Naive B cell (primary cell): ENCODE results near the gene MFSD1. TPM values are rescaled to one million over a fixed set of nuclear protein-coding genes. Genes with fewer than 3 reads are reported as not detected.

ENCODE experiments used
- ATAC-seq, 2 donors: fragments of 150-1000 bp; cut with Tn5 transposase; 2 replicates each; pipeline ENCODE4 v1.10.0; 2021; ENCODE audit warnings: low read depth in 2 of 2, mild to moderate bottlenecking in 2 of 2, moderate library complexity in 2 of 2
- DNase-seq: peaks from one replicate; pipeline ENCODE4 v3.0.0; 2022
- H3K27ac Mint-ChIP-seq, 6 donors: one replicate each; pipeline ENCODE4 v1.8.0; 2020 to 2022; ENCODE audit warnings: mild to moderate bottlenecking in 6 of 6, mixed read lengths in 6 of 6, moderate library complexity in 5 of 6, inconsistent platforms in 2 of 6
- H3K27me3 Mint-ChIP-seq, 3 donors: one replicate each; pipeline ENCODE4 v1.8.0; 2021 to 2022; ENCODE audit warnings: mixed read lengths in 3 of 3, mild to moderate bottlenecking in 1 of 3
- H3K36me3 Mint-ChIP-seq, 2 donors: one replicate each; pipeline ENCODE4 v1.8.0; 2020 to 2022; ENCODE audit warnings: mixed read lengths in 2 of 2, inconsistent platforms in 1 of 2, mild to moderate bottlenecking in 1 of 2
- H3K4me1 Mint-ChIP-seq, 3 donors: one replicate each; pipeline ENCODE4 v1.8.0; 2020 to 2022; ENCODE audit warnings: mixed read lengths in 3 of 3, inconsistent platforms in 1 of 3, mild to moderate bottlenecking in 1 of 3, moderate library complexity in 1 of 3
- H3K4me3 Mint-ChIP-seq, 8 donors: one replicate each; pipeline ENCODE4 v1.8.0; 2020 to 2022; ENCODE audit warnings: mild to moderate bottlenecking in 8 of 8, mixed read lengths in 8 of 8, moderate library complexity in 8 of 8, inconsistent platforms in 2 of 8
- H3K9me3 Mint-ChIP-seq, 7 donors: one replicate each; pipeline ENCODE4 v1.8.0; 2020 to 2022; ENCODE audit warnings: mixed read lengths in 7 of 7, mild to moderate bottlenecking in 5 of 7, inconsistent platforms in 2 of 7, moderate library complexity in 1 of 7
- polyA plus RNA-seq, 6 donors: library from polyadenylated mRNA; unstranded; fragments of 300-500 nt; fragmentation: Illumina TruSeq; gene quantifications; one replicate each; pipeline ENCODE4 v1.2.3, GENCODE V29; 2021; ENCODE audit warnings: low read depth in 6 of 6

Gene MFSD1
- polyA plus RNA-seq, 6 donors from 2014 or later: 69.1 to 107 (median 91.0) TPM

- Mint-ChIP-seq H3K9me3 (no peaks in the 10 kb centered on the region), H3K27ac (peak overlapping the region in 1 of 6 donors; percentile 28)
- no peak for DNase-seq
Measured at GRCh38 chr3:158809642-158810041, 7.8 kb downstream of the MFSD1 start.

DNA sequence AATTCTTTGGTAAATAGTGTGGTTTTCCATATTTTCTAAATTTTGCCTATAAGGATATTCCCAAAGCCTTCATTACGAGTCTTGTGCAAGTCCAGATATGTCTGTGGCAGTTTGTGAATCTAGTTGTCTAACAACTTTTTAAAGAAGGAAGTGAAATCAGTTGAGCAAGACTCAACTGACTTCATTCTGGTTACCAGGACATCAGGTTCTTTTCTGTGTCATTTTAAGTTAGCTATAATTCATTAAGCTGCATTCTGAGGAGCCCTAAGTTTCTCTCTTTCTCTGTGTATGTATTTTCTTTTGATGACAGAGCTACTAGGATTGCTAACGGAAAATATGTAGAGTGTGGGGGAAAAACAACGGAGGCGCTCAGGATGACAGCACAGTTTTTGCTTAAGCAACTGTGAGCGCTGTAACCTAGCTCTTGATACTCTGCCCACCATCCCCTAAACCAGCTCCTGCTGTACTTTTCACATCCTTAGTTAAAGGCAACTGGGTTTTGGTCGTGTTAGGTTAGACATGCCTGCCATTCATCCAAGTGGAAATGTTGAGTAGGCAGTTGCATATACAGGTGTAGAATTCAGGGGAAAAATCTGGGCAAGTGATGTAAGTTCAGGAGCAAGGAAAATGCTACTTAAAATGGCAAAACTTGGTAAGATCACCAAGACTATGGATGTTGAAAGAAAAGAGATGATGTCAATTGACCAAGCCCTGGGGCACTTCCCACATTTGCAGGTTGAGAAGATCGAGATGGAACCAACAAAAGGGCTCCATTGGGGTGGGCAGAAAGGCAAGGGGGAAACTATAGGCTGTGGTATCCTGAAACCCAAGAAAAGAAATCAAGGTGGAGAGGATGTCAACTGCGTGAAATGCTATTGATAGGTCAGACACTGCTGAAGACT is 9.2 kb downstream of the MFSD1 start:
- H3K9me3 Mint-ChIP-seq: no peaks in the 10 kb centered on the region
- H3K4me1 Mint-ChIP-seq: peaks cover 0 to 6% (median 6%) of the 10 kb centered on the region in 3 donors
- H3K36me3 Mint-ChIP-seq: peaks cover 37 to 43% of the 10 kb centered on the region in 2 donors
- H3K4me3 Mint-ChIP-seq: no peak overlapping the region
- H3K27ac Mint-ChIP-seq: peak overlapping the region in 1 of 6 donors; percentile 6
- no peak for ATAC-seq
- DNase-seq: no peak
- no peaks in the 10 kb centered on the region for H3K27me3 Mint-ChIP-seq

More at GRCh38 chr3:158809642-158810041, 7.8 kb downstream of the MFSD1 start:
- Mint-ChIP-seq H3K4me3 (peak overlapping the region in 1 of 8 donors; percentile 15), H3K36me3 (peaks cover 43 to 44% of the 10 kb centered on the region in 2 donors), H3K27me3 (no peaks in the 10 kb centered on the region), H3K4me1 (peaks cover 8 to 13% (median 11%) of the 10 kb centered on the region in 3 donors)
- no peak for ATAC-seq

DNA sequence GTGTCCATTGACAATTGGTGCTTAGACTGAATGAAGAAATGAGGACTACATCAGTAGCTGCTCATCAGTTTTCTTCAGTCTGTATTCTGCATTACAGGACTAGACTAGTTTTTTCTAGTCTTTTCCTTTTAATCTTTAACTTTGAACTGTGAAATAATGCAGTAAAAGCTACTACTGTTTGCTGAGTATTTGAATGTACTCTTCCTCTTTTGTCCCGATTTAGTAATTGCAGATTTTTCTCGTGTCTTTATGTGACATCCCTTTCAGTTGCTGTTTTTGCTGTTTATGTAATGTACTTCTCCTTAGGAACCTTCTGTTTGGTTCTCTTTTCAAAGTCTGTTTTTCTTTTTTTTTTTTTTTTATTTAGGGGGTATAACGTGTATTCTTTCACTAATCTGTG is 17.4 kb downstream of the MFSD1 start:
- Mint-ChIP-seq H3K36me3 (peaks cover 25 to 43% of the 10 kb centered on the region in 2 donors), H3K4me3 (no peak overlapping the region), H3K9me3 (no peaks in the 10 kb centered on the region), H3K27ac (peak overlapping the region in 3 of 6 donors; percentile 11 to 40 (median 39)), H3K27me3 (no peaks in the 10 kb centered on the region), H3K4me1 (peaks cover 0 to 8% (median 0%) of the 10 kb centered on the region in 3 donors)
- no peak for ATAC-seq
- DNase-seq: no peak

DNA sequence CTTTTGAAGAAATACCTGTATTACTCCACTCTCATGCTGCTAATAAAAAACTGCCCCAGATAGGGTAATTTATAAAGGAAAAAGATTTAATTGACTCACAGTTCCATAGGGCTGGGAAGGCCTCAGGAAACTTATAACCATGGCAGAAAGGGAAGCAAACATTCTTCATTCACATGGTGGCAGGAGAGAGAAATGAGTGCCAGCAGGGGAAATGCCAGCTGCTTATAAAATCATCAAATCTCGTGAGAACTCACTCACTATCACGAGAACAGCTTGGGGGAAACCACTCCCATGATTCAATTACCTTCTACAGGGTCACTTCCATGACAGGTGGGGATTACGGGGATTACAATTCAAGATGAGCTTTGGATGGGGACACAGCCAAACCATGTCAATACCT is 18.7 kb downstream of the MFSD1 start:
- no peak overlapping the region for H3K4me3 Mint-ChIP-seq
- ATAC-seq: no peak
- H3K4me1 Mint-ChIP-seq: peaks cover 0 to 8% (median 0%) of the 10 kb centered on the region in 3 donors
- H3K9me3 Mint-ChIP-seq: no peaks in the 10 kb centered on the region
- no peak for DNase-seq
- peaks cover 25 to 43% of the 10 kb centered on the region in 2 donors for H3K36me3 Mint-ChIP-seq
- H3K27ac Mint-ChIP-seq: peak overlapping the region in 2 of 6 donors; percentile 62 to 83
- H3K27me3 Mint-ChIP-seq: no peaks in the 10 kb centered on the region

GRCh38 chr3:158821847-158822246 is 20.0 kb downstream of the MFSD1 start:
- no peak for ATAC-seq
- Mint-ChIP-seq H3K27ac (peak overlapping the region in 1 of 6 donors; percentile 59), H3K4me1 (peaks cover 0 to 8% (median 0%) of the 10 kb centered on the region in 3 donors), H3K27me3 (no peaks in the 10 kb centered on the region), H3K9me3 (no peaks in the 10 kb centered on the region), H3K36me3 (peaks cover 25 to 43% of the 10 kb centered on the region in 2 donors), H3K4me3 (no peak overlapping the region)
- no peak for DNase-seq

DNA sequence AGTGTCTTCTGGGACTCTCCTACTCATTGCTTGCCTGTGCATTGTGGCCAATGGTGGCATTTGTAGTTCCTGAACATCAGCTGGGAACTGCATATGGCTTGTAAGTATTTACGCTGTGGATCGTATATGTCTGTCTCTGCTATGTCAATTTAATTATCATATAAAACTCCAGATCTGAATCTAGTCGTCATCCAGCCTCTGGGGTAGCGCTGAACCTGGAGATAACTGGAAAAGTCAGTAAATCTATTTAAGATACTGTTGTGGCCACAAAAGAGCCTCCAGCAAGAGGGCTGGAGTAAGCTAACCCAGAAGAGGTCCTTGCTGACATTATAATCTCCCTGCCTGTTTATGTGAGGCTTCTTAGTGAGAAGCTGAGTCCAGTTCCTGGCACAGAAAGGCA is 21.6 kb downstream of the MFSD1 start:
- peaks cover 27 to 40% of the 10 kb centered on the region in 2 donors for H3K36me3 Mint-ChIP-seq
- DNase-seq (no peak), ATAC-seq (no peak)
- H3K27ac Mint-ChIP-seq: no peak overlapping the region
- no peaks in the 10 kb centered on the region for H3K27me3 Mint-ChIP-seq
- H3K4me1 Mint-ChIP-seq: peaks cover 0 to 4% (median 0%) of the 10 kb centered on the region in 3 donors
- no peaks in the 10 kb centered on the region for H3K9me3 Mint-ChIP-seq
- no peak overlapping the region for H3K4me3 Mint-ChIP-seq

DNA sequence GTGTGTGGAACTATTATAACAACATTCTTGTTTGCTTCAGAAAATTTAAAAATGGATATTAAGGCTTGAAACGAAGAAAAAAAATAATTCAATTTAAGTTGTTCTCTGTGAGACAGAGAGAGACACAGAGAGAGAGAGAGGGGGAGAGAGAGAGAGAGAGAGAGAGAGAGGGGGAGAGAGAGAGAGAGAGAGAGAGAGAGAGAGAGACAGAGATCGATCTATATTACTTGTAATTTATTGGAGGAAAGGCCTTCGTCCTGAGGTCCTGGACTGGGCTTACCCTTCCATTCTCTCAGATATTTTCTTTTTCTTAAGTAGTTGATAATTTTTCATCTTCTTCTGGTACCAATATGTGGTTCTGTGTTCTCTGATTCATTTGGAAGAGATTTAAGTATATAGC is 25.9 kb downstream of the MFSD1 start:
- Mint-ChIP-seq H3K4me3 (no peak overlapping the region), H3K9me3 (no peaks in the 10 kb centered on the region), H3K4me1 (no peaks in the 10 kb centered on the region), H3K27ac (no peak overlapping the region), H3K36me3 (peaks cover 33 to 38% of the 10 kb centered on the region in 2 donors), H3K27me3 (no peaks in the 10 kb centered on the region)
- ATAC-seq (no peak), DNase-seq (no peak)

- peak overlapping the region in 4 of 6 donors; percentile 50 to 73 (median 61) for H3K27ac Mint-ChIP-seq
- no peaks in the 10 kb centered on the region for H3K9me3 Mint-ChIP-seq
- no peak for ATAC-seq
- peaks cover 0 to 7% (median 0%) of the 10 kb centered on the region in 3 donors for H3K4me1 Mint-ChIP-seq
- no peaks in the 10 kb centered on the region for H3K27me3 Mint-ChIP-seq
- H3K36me3 Mint-ChIP-seq: peaks cover 19 to 41% of the 10 kb centered on the region in 2 donors
- no peak overlapping the region for H3K4me3 Mint-ChIP-seq
- DNase-seq: no peak
Measured at GRCh38 chr3:158830391-158830790, 28.5 kb downstream of the MFSD1 start.

DNA sequence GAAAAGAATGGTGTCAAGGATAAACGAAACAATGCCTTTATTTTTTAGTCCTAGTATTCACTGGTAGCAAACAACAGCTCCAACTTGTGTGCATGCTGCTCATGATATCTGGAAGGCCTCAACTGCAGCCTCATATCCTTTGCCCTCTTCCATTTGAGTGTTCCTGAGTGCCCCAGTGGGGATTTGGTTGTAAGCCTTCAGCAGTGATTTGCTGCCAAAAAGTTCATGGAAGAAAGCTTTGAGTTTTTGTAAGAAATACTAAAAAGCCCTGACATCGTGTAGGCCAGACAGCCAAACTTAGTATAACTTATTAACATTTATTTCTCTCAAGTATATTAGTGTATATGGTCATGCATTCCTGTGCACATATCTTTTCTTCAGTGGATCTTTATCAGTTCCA is 30.0 kb downstream of the MFSD1 start:
- no peak overlapping the region for H3K4me3 Mint-ChIP-seq
- H3K4me1 Mint-ChIP-seq: peaks cover 0 to 7% (median 0%) of the 10 kb centered on the region in 3 donors
- no peaks in the 10 kb centered on the region for H3K27me3 Mint-ChIP-seq
- no peak for ATAC-seq
- H3K9me3 Mint-ChIP-seq: no peaks in the 10 kb centered on the region
- peaks cover 19 to 41% of the 10 kb centered on the region in 2 donors for H3K36me3 Mint-ChIP-seq
- peak overlapping the region in 1 of 6 donors; percentile 49 for H3K27ac Mint-ChIP-seq
- DNase-seq: no peak

- Mint-ChIP-seq H3K36me3 (peaks cover 8 to 22% of the 10 kb centered on the region in 2 donors), H3K9me3 (no peaks in the 10 kb centered on the region), H3K27ac (peak overlapping the region in 1 of 6 donors; percentile 38), H3K27me3 (no peaks in the 10 kb centered on the region), H3K4me3 (no peak overlapping the region), H3K4me1 (peaks cover 0 to 10% (median 0%) of the 10 kb centered on the region in 3 donors)
- no peak for DNase-seq
- no peak for ATAC-seq
Measured at GRCh38 chr3:158835631-158836030, 33.8 kb downstream of the MFSD1 start.

DNA sequence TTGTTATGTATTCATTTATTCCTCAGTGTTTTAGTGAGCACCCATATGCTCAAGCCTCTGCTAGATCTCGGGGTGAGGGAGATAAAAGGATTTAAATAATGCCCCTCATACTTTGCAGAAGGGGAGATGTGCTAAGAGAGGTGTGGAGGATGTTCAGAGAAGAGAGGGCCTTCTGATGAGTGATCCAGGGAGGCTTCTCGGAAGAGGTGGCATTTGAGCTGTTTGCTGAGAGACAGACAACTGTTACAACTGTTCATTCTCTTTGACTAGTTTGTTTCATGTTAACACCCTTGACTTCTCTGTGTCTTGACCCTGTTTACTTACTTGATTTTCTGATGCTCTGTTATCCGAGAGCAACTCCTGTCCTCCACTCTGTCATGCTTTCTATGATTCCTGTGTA is 34.5 kb downstream of the MFSD1 start:
- no peaks in the 10 kb centered on the region for H3K9me3 Mint-ChIP-seq
- peaks cover 0 to 10% (median 0%) of the 10 kb centered on the region in 3 donors for H3K4me1 Mint-ChIP-seq
- ATAC-seq: no peak
- H3K4me3 Mint-ChIP-seq: no peak overlapping the region
- H3K27me3 Mint-ChIP-seq: no peaks in the 10 kb centered on the region
- peaks cover 4 to 16% of the 10 kb centered on the region in 2 donors for H3K36me3 Mint-ChIP-seq
- peak overlapping the region in 2 of 6 donors; percentile 49 to 51 for H3K27ac Mint-ChIP-seq
- no peak for DNase-seq

DNA sequence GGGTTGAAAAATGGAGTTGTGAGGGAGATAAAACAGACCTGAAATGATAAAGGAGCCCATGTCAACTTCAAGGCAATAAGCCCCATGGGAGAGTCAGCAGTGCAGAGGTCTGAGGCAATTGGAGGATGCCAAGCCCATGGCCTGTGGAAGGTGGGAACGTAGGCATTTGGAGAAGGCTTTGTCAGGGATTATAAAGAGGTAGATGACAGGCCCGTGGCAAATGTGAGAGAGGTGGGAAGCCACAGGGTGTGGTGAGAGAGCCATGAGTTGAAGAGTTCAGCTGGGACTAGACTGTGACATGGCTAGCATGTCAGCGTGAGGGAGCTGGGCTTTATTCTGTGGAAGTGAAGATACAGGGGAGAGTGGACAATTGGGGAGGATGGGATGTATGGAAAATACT is 35.4 kb downstream of the MFSD1 start:
- Mint-ChIP-seq H3K9me3 (no peaks in the 10 kb centered on the region), H3K27ac (peak overlapping the region in 2 of 6 donors; percentile 15 to 21)

DNA sequence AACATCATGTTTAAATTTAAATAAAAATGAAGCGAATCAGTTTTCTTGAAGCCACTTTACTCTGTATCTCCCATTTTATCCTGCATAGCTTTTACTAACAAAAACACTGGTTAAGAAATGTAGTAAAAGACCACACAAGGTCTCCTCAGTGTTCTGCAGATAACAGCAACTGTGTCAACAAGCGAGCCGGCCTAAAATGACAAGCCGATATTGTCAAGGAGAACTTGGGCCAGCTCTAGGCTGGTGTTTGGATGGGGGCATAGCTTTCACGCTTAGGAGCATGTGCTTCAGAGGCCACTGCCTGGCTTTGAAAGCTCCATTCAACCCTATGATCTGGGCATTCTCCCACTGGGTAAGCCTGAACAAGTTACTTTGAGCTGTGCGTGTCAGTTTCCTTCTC is 38.1 kb downstream of the MFSD1 start:
- Mint-ChIP-seq H3K27ac (no peak overlapping the region), H3K4me3 (no peak overlapping the region), H3K27me3 (no peaks in the 10 kb centered on the region), H3K4me1 (peaks cover 0 to 3% (median 0%) of the 10 kb centered on the region in 3 donors), H3K36me3 (no peaks in the 10 kb centered on the region), H3K9me3 (no peaks in the 10 kb centered on the region)
- no peak for ATAC-seq
- DNase-seq: no peak

More for the DNA sequence above, 35.4 kb downstream of the MFSD1 start:
- no peak for ATAC-seq
- Mint-ChIP-seq H3K4me1 (peaks cover 0 to 10% (median 0%) of the 10 kb centered on the region in 3 donors), H3K27me3 (no peaks in the 10 kb centered on the region), H3K36me3 (peaks cover 0 to 7% of the 10 kb centered on the region in 2 donors), H3K4me3 (no peak overlapping the region)
- DNase-seq: no peak

DNA sequence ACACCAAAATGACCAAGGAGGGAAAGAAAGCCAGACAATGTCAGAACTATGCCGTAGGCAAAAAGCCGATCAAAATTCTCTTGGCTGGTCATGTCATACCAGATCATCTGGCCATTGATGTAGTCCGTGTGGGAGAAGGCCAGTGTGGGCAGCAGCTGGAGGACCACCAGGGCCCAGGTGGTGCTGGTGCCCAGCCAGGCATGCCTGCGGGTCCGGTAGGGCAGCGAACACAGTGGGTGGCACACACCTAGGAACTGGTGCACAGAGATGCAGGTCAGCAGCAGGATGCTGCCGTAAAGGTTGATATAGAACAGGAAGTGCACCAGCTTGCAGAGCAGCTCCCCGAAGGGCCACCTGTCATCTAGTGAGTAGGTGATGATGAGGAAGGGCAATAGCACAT is 39.5 kb downstream of the MFSD1 start:
- Mint-ChIP-seq H3K4me3 (no peak overlapping the region), H3K36me3 (no peaks in the 10 kb centered on the region), H3K9me3 (no peaks in the 10 kb centered on the region), H3K4me1 (peaks cover 0 to 6% (median 4%) of the 10 kb centered on the region in 3 donors), H3K27ac (no peak overlapping the region), H3K27me3 (no peaks in the 10 kb centered on the region)
- no peak for DNase-seq
- ATAC-seq: no peak
